HEK293 (cell line): ENCODE data around the gene SMIM36.

Experiments
- CTCF ChIA-PET: fragments of 350-600 bp; formaldehyde crosslinking; extraction: SDS; loops from one replicate; lab custom pipeline; 2021; ENCODE audit warnings: antibody characterized with exemption; lab: Yijun Ruan, JAX
- POLR2A ChIA-PET: fragments of 300-600 bp; formaldehyde crosslinking; extraction: SDS; loops from one replicate; lab custom pipeline; 2020; ENCODE audit warnings: antibody characterized with exemption, inconsistent platforms; lab: Yijun Ruan, JAX
- H3K27ac ChIP-seq: fragments of 200-500 bp; sonication (Bioruptor generic); 2 replicates; pipeline ENCODE4 v1.5.1; 2014; ENCODE audit warnings: low read depth, low read length, control low read depth, inconsistent platforms; ENCODE audit errors: extremely low read depth
- H3K36me3 ChIP-seq, 2 experiments: fragments of 200-500 bp in 1 of 2; sonication (Bioruptor generic) in 1 of 2; 1 replicate in 1 of 2; 2 replicates in 1 of 2; pipeline ENCODE4 v1.5.1; 2014 to 2017; ENCODE audit warnings: inconsistent platforms in 2 of 2, low read length in 2 of 2; ENCODE audit not compliant: control insufficient read depth in 2 of 2, insufficient read depth in 1 of 2
- H3K4me1 ChIP-seq: fragments of 200-500 bp; sonication (Bioruptor generic); 2 replicates; pipeline ENCODE4 v1.5.1; 2014; ENCODE audit warnings: mild to moderate bottlenecking, low read length, inconsistent platforms; ENCODE audit not compliant: control insufficient read depth, insufficient read depth
- H3K4me3 ChIP-seq: 2 replicates; pipeline ENCODE4 v1.5.1; 2011; ENCODE audit warnings: low read depth, mild to moderate bottlenecking, control low read depth, low read length, moderate library complexity
- H3K9me3 ChIP-seq: fragments of 200-500 bp; sonication (Bioruptor generic); 2 replicates; pipeline ENCODE4 v1.5.1; 2014; ENCODE audit warnings: low read depth, low read length, inconsistent platforms; ENCODE audit not compliant: control insufficient read depth, insufficient read depth
- GFI1B ChIP-seq: fragments of 450-650 bp; formaldehyde crosslinking; IDR thresholded peaks from 2 replicates; pipeline ENCODE4 v1.5.1; 2016; ENCODE audit warnings: missing biosample characterization, missing genetic modification characterization
- HOXC10 ChIP-seq: sonication (generic); formaldehyde crosslinking; IDR thresholded peaks from 2 replicates; pipeline ENCODE4 v1.8.1; 2023; ENCODE audit warnings: mild to moderate bottlenecking, missing genetic modification reagents
- IKZF3 ChIP-seq: fragments of 450-650 bp; IDR thresholded peaks from 2 replicates; pipeline ENCODE4 v1.5.0; 2018; ENCODE audit warnings: missing biosample characterization, mild to moderate bottlenecking, missing genetic modification characterization, moderate library complexity
- SP2 ChIP-seq: fragments of 450-650 bp; formaldehyde crosslinking; IDR thresholded peaks from 2 replicates; pipeline ENCODE4 v1.5.1; 2016; ENCODE audit warnings: missing biosample characterization, missing genetic modification characterization
- ZFP69B ChIP-seq: fragments of 450-650 bp; formaldehyde crosslinking; IDR thresholded peaks from 2 replicates; pipeline ENCODE4 v1.5.1; 2016; ENCODE audit warnings: missing biosample characterization, missing genetic modification characterization
- ZNF10 ChIP-seq: fragments of 450-650 bp; formaldehyde crosslinking; IDR thresholded peaks from 2 replicates; pipeline ENCODE4 v1.5.1; 2017; ENCODE audit warnings: missing biosample characterization, missing genetic modification characterization
- ZNF132 ChIP-seq: fragments of 450-650 bp; formaldehyde crosslinking; IDR thresholded peaks from 2 replicates; pipeline ENCODE4 v1.5.1; 2017; ENCODE audit warnings: missing biosample characterization, missing genetic modification characterization, borderline replicate concordance
- ZNF155 ChIP-seq: fragments of 450-650 bp; formaldehyde crosslinking; IDR thresholded peaks from 2 replicates; pipeline ENCODE4 v1.5.1; 2016; ENCODE audit warnings: missing biosample characterization, missing genetic modification characterization
- ZNF2 ChIP-seq: fragments of 450-650 bp; formaldehyde crosslinking; IDR thresholded peaks from 2 replicates; pipeline ENCODE4 v1.5.1; 2016; ENCODE audit warnings: missing biosample characterization, missing genetic modification characterization
- ZNF202 ChIP-seq: fragments of 450-650 bp; formaldehyde crosslinking; IDR thresholded peaks from 2 replicates; pipeline ENCODE4 v1.5.1; 2016; ENCODE audit warnings: missing biosample characterization, missing genetic modification characterization, borderline replicate concordance
- ZNF292 ChIP-seq: fragments of 450-650 bp; formaldehyde crosslinking; IDR thresholded peaks from 2 replicates; pipeline ENCODE4 v1.5.1; 2016; ENCODE audit warnings: low read depth, missing biosample characterization, missing genetic modification characterization, borderline replicate concordance
- ZNF302 ChIP-seq: fragments of 450-650 bp; formaldehyde crosslinking; IDR thresholded peaks from 2 replicates; pipeline ENCODE4 v1.5.1; 2016; ENCODE audit warnings: missing biosample characterization, missing genetic modification characterization, low read depth
- ZNF335 ChIP-seq: fragments of 450-650 bp; formaldehyde crosslinking; conservative IDR thresholded peaks from 2 replicates; pipeline ENCODE4 v1.5.1; 2016; ENCODE audit warnings: missing biosample characterization, missing genetic modification characterization
- ZNF416 ChIP-seq: fragments of 450-650 bp; formaldehyde crosslinking; IDR thresholded peaks from 2 replicates; pipeline ENCODE4 v1.5.1; 2016; ENCODE audit warnings: missing biosample characterization, missing genetic modification characterization
- ZNF501 ChIP-seq: fragments of 450-650 bp; formaldehyde crosslinking; IDR thresholded peaks from 2 replicates; pipeline ENCODE4 v1.5.1; 2016; ENCODE audit warnings: missing biosample characterization, missing genetic modification characterization
- ZNF544 ChIP-seq: fragments of 450-650 bp; formaldehyde crosslinking; IDR thresholded peaks from 2 replicates; pipeline ENCODE4 v1.5.0; 2017; ENCODE audit warnings: missing biosample characterization, missing genetic modification characterization
- ZNF558 ChIP-seq: fragments of 450-650 bp; formaldehyde crosslinking; IDR thresholded peaks from 2 replicates; pipeline ENCODE4 v1.5.1; 2016; ENCODE audit warnings: missing biosample characterization, missing genetic modification characterization
- ZNF571 ChIP-seq: fragments of 450-650 bp; formaldehyde crosslinking; IDR thresholded peaks from 2 replicates; pipeline ENCODE4 v1.5.0; 2017; ENCODE audit warnings: missing biosample characterization, missing genetic modification characterization
- ZNF610 ChIP-seq: fragments of 450-650 bp; formaldehyde crosslinking; IDR thresholded peaks from 2 replicates; pipeline ENCODE4 v1.5.1; 2016; ENCODE audit warnings: missing biosample characterization, missing genetic modification characterization, borderline replicate concordance
- ZNF621 ChIP-seq: fragments of 450-650 bp; formaldehyde crosslinking; IDR thresholded peaks from 2 replicates; pipeline ENCODE4 v1.5.1; 2017; ENCODE audit warnings: missing biosample characterization, missing genetic modification characterization
- TF ChIP-seq, protein P1 (sequence below): sonication (generic); formaldehyde crosslinking; IDR thresholded peaks from 2 replicates; pipeline ENCODE4 v1.8.1; 2022; ENCODE audit warnings: mild to moderate bottlenecking, moderate library complexity, missing genetic modification reagents
- TF ChIP-seq, protein P2 (sequence below): fragments of 450-650 bp; formaldehyde crosslinking; IDR thresholded peaks from 2 replicates; pipeline ENCODE4 v1.5.1; 2016; ENCODE audit warnings: missing biosample characterization, missing genetic modification characterization
- TF ChIP-seq, protein P3 (sequence below): fragments of 450-650 bp; formaldehyde crosslinking; IDR thresholded peaks from 2 replicates; pipeline ENCODE4 v1.5.1; 2017; ENCODE audit warnings: missing biosample characterization, missing genetic modification characterization
- TF ChIP-seq, protein P4 (sequence below): fragments of 450-650 bp; formaldehyde crosslinking; IDR thresholded peaks from 2 replicates; pipeline ENCODE4 v1.5.1; 2017; ENCODE audit warnings: missing biosample characterization, missing genetic modification characterization

Gene SMIM36

DNA sequence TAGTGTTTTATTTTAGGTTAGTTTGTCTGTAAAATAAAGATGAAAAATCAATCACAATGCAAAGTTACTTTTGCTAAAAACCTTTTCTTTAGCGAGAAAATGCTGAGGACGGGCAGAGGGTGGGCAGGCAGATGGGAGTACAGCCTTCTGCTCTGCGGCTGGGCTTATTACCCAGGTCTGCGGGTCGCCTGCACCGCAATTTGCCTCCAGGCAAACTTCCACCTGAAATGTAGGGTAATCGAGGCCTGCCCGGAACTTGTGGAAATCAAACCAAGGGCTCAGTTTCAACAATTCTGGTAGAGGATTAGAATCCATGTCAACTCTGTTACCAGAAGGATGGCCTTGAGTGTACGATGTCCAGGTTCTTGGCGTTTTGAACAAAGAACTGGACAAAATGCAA lies 67.3 kb downstream of the SMIM36 start (continued):
- TF ChIP-seq GFI1B (tag by site-specific recombination) (no peak), ZNF292 (tag by site-specific recombination) (no peak), ZNF132 (tag by site-specific recombination) (no peak), SP2 (tag by site-specific recombination) (no peak), ZFP69B (no peak), ZNF10 (tag by site-specific recombination) (no peak)
- TF ChIP-seq, protein P1, sequence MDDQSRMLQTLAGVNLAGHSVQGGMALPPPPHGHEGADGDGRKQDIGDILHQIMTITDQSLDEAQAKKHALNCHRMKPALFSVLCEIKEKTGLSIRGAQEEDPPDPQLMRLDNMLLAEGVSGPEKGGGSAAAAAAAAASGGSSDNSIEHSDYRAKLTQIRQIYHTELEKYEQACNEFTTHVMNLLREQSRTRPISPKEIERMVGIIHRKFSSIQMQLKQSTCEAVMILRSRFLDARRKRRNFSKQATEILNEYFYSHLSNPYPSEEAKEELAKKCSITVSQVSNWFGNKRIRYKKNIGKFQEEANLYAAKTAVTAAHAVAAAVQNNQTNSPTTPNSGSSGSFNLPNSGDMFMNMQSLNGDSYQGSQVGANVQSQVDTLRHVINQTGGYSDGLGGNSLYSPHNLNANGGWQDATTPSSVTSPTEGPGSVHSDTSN = no peak

DNA sequence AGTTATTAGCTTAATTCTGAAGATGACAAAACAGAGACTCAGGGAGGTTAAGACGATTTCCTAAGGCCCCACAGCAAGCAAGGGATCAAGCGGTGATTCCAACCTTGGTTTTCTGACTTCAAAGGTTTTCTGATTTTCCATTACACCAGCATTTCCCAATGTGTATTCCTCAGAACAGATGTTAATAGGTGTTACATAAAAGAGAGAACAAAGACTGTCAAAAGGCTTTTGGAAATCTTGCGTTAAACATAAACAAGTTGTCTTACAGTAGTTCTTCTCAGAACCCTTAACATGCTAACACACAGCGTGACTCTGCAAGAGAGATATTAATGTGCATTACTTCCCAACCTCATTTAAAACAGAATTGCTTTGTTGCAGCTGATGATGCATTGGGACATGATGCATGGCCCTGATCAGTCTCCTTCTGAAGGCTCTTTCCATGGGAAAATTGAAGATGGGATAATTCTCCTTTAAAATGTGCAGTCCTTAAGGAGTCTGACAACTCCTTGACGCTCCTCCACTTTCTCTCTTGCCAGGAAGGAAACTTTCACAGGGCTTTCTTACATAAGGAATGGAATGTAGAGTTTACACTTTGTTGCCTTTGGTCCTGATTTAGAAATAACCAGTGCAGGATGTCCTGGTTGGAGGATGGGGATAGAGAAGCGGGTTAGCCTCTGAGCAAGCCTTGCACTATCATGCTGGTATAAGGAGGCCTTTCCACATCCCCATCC lies 68.1 kb downstream of the SMIM36 start:
- ChIA-PET POLR2A (no interaction called here), CTCF (interaction anchor here (0.6 to 1.2 kb wide), 2 partner anchors 73 to 279 kb away, joined by 3 read pairs; no protein-coding TSS in a partner anchor)
- Histone ChIP-seq H3K36me3 (no peaks in the 10 kb centered on the region), H3K27ac (no peak overlapping the region), H3K4me3 (no peak overlapping the region), H3K4me1 (peaks cover 13% of the 10 kb centered on the region), H3K9me3 (no peaks in the 10 kb centered on the region)
- TF ChIP-seq ZNF610 (tag by site-specific recombination) (no peak), ZNF501 (tag by site-specific recombination) (no peak), ZFP69B (no peak)
- TF ChIP-seq, protein P2, sequence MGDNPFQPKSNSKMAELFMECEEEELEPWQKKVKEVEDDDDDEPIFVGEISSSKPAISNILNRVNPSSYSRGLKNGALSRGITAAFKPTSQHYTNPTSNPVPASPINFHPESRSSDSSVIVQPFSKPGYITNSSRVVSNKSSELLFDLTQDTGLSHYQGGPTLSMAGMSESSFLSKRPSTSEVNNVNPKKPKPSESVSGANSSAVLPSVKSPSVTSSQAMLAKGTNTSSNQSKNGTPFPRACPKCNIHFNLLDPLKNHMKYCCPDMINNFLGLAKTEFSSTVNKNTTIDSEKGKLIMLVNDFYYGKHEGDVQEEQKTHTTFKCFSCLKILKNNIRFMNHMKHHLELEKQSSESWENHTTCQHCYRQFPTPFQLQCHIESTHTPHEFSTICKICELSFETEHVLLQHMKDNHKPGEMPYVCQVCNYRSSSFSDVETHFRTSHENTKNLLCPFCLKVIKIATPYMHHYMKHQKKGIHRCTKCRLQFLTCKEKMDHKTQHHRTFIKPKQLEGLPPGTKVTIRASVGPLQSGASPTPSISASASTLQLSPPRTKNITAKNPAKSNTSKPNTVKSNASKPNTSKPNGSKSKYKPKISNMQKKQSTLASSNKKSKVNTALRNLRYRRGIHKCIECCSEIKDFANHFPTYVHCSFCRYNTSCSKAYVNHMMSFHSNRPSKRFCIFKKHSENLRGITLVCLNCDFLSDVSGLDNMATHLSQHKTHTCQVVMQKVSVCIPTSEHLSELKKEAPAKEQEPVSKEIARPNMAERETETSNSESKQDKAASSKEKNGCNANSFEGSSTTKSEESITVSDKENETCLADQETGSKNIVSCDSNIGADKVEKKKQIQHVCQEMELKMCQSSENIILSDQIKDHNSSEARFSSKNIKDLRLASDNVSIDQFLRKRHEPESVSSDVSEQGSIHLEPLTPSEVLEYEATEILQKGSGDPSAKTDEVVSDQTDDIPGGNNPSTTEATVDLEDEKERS (tag by site-specific recombination) = no peak
- TF ChIP-seq, protein P3, sequence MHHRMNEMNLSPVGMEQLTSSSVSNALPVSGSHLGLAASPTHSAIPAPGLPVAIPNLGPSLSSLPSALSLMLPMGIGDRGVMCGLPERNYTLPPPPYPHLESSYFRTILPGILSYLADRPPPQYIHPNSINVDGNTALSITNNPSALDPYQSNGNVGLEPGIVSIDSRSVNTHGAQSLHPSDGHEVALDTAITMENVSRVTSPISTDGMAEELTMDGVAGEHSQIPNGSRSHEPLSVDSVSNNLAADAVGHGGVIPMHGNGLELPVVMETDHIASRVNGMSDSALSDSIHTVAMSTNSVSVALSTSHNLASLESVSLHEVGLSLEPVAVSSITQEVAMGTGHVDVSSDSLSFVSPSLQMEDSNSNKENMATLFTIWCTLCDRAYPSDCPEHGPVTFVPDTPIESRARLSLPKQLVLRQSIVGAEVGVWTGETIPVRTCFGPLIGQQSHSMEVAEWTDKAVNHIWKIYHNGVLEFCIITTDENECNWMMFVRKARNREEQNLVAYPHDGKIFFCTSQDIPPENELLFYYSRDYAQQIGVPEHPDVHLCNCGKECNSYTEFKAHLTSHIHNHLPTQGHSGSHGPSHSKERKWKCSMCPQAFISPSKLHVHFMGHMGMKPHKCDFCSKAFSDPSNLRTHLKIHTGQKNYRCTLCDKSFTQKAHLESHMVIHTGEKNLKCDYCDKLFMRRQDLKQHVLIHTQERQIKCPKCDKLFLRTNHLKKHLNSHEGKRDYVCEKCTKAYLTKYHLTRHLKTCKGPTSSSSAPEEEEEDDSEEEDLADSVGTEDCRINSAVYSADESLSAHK (tag by site-specific recombination) = no peak

DNA sequence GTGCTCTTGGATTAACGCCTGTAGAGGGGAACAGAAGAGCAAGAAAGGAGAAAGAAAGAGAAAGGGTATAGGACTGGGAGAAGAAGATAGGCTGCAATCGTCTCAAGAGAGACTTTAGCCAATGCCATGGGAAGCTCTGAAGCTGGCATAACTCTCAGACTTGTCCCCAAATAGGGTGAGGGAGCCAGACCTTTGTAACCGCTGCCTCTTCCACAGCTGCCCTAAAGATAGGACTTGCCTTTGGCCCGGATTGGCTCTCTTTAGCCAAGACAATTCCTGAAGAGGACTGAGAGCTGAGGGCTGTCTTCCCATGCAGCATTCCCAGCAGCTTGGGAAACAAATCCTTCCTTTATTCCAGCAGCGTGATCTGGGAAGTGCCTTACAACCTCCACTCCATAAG lies 68.8 kb downstream of the SMIM36 start:
- Histone ChIP-seq H3K9me3 (no peaks in the 10 kb centered on the region), H3K36me3 (no peaks in the 10 kb centered on the region), H3K4me3 (no peak overlapping the region), H3K4me1 (peaks cover 17% of the 10 kb centered on the region), H3K27ac (no peak overlapping the region)
- ChIA-PET CTCF (interaction anchor here (1.2 kb wide), 1 partner anchor 279 kb away, joined by 3 read pairs; no protein-coding TSS in a partner anchor), POLR2A (no interaction called here)
- no peak for TF ChIP-seq ZNF571 (tag by site-specific recombination)
- no peak for TF ChIP-seq ZNF416 (tag by site-specific recombination)
- no peak for TF ChIP-seq IKZF3
- no peak for TF ChIP-seq ZNF544 (tag by site-specific recombination)
- TF ChIP-seq, protein P4, sequence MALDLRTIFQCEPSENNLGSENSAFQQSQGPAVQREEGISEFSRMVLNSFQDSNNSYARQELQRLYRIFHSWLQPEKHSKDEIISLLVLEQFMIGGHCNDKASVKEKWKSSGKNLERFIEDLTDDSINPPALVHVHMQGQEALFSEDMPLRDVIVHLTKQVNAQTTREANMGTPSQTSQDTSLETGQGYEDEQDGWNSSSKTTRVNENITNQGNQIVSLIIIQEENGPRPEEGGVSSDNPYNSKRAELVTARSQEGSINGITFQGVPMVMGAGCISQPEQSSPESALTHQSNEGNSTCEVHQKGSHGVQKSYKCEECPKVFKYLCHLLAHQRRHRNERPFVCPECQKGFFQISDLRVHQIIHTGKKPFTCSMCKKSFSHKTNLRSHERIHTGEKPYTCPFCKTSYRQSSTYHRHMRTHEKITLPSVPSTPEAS (tag by site-specific recombination) = no peak
- TF ChIP-seq ZNF155 (tag by site-specific recombination) = no peak
- TF ChIP-seq HOXC10 (CRISPR knock-in tag) = no peak
- TF ChIP-seq ZNF335 (tag by site-specific recombination) = no peak
- no peak for TF ChIP-seq ZNF302 (tag by site-specific recombination)
- TF ChIP-seq ZNF621 (tag by site-specific recombination) = no peak
- TF ChIP-seq ZNF558 (tag by site-specific recombination) = no peak
- TF ChIP-seq ZNF2 (tag by site-specific recombination) = no peak
- no peak for TF ChIP-seq ZNF202 (tag by site-specific recombination)
